HepG2 (cell line): ENCODE measurements around the gene CFAP210. TPM values are rescaled to one million over a fixed set of nuclear protein-coding genes. Genes with fewer than 3 reads are reported as not detected.

Experiments used
- ATM ChIP-seq: fragments of 450-650 bp; IDR thresholded peaks from 2 replicates; pipeline ENCODE4 v1.7.1; 2017; ENCODE audit warnings: mild to moderate bottlenecking, borderline replicate concordance
- GTF2F1 ChIP-seq: fragments of 150-350 bp; IDR thresholded peaks from 2 replicates; pipeline ENCODE4 v1.6.1; 2014; ENCODE audit warnings: low read length
- PRMT3 ChIP-seq: sonication (generic); formaldehyde crosslinking; IDR thresholded peaks from 2 replicates; pipeline ENCODE4 v1.8.1; 2022; ENCODE audit warnings: low read depth, mild to moderate bottlenecking, moderate library complexity, missing genetic modification reagents, borderline replicate concordance
- RXRB ChIP-seq: IDR thresholded peaks from 2 replicates; pipeline ENCODE4 v1.6.1; 2016; ENCODE audit warnings: borderline replicate concordance, missing genetic modification reagents, missing compliant biosample characterization
- SNAI1 ChIP-seq: sonication (generic); formaldehyde crosslinking; IDR thresholded peaks from 2 replicates; pipeline ENCODE4 v1.5.0; 2020; ENCODE audit warnings: mild to moderate bottlenecking, missing genetic modification reagents, borderline replicate concordance
- SRY ChIP-seq: sonication (generic); formaldehyde crosslinking; IDR thresholded peaks from 2 replicates; pipeline ENCODE4 v1.8.0; 2022; ENCODE audit warnings: mild to moderate bottlenecking, missing genetic modification reagents
- ZNF282 ChIP-seq: fragments of 450-650 bp; IDR thresholded peaks from 2 replicates; pipeline ENCODE4 v1.6.1; 2018; ENCODE audit not compliant: partially characterized antibody
- ZNF331 ChIP-seq: sonication (generic); formaldehyde crosslinking; IDR thresholded peaks from 2 replicates; pipeline ENCODE4 v1.4.0; 2020; ENCODE audit warnings: missing genetic modification reagents
- polyA plus RNA-seq, 8 experiments: library from polyadenylated mRNA; depleted of rRNA in 3 of 8; stranded (reverse) in 7 of 8; unstranded in 1 of 8; fragments of >200 nt; fragmentation: Illumina TruSeq in 4 of 8; extraction: Trizol in 4 of 8; gene quantifications; 2 replicates each; pipeline versions ENCODE4 v1.2.1 to v1.2.3, GENCODE V29; 2011 to 2016; ENCODE audit warnings: low read depth in 4 of 8, missing spikeins in 1 of 8, mixed read lengths in 1 of 8; ENCODE audit not compliant: insufficient read depth in 1 of 8
- total RNA-seq, 5 experiments: library from RNA; depleted of rRNA; stranded (reverse); fragments of >200 nt; fragmentation: Illumina TruSeq; extraction: Trizol; gene quantifications; 2 replicates each; pipeline ENCODE4 v1.2.3, GENCODE V29; 2016; ENCODE audit warnings: low read depth in 1 of 5
- TF ChIP-seq, protein P1 (sequence below): sonication (generic); formaldehyde crosslinking; IDR thresholded peaks from 2 replicates; pipeline ENCODE4 v1.4.0; 2020; ENCODE audit warnings: missing genetic modification reagents
- TF ChIP-seq, protein P2 (sequence below): sonication (generic); formaldehyde crosslinking; IDR thresholded peaks from 2 replicates; pipeline ENCODE4 v1.5.0; 2020; ENCODE audit warnings: missing genetic modification reagents
- TF ChIP-seq, protein P3 (sequence below): sonication (generic); formaldehyde crosslinking; conservative IDR thresholded peaks from 2 replicates; pipeline ENCODE4 v1.8.0; 2022; ENCODE audit warnings: low read depth, missing genetic modification reagents
- TF ChIP-seq, protein P4 (sequence below): sonication (generic); formaldehyde crosslinking; IDR thresholded peaks from 2 replicates; pipeline ENCODE4 v1.4.0; 2020; ENCODE audit warnings: missing genetic modification reagents; ENCODE audit errors: not compliant biosample characterization
- TF ChIP-seq, protein P5 (sequence below): sonication (generic); formaldehyde crosslinking; IDR thresholded peaks from 2 replicates; pipeline ENCODE4 v1.4.0; 2020; ENCODE audit warnings: missing genetic modification reagents, borderline replicate concordance
- TF ChIP-seq, protein P6 (sequence below): sonication (generic); formaldehyde crosslinking; IDR thresholded peaks from 2 replicates; pipeline ENCODE4 v1.5.1; 2020; ENCODE audit warnings: missing genetic modification reagents, mild to moderate bottlenecking, borderline replicate concordance

The CFAP210 gene
- total and polyA plus RNA-seq, 2 of the 13 experiments (the other 11 are each of a cell fraction or from before 2014, with no cell fraction given): 0.18 TPM; not detected in 1

DNA sequence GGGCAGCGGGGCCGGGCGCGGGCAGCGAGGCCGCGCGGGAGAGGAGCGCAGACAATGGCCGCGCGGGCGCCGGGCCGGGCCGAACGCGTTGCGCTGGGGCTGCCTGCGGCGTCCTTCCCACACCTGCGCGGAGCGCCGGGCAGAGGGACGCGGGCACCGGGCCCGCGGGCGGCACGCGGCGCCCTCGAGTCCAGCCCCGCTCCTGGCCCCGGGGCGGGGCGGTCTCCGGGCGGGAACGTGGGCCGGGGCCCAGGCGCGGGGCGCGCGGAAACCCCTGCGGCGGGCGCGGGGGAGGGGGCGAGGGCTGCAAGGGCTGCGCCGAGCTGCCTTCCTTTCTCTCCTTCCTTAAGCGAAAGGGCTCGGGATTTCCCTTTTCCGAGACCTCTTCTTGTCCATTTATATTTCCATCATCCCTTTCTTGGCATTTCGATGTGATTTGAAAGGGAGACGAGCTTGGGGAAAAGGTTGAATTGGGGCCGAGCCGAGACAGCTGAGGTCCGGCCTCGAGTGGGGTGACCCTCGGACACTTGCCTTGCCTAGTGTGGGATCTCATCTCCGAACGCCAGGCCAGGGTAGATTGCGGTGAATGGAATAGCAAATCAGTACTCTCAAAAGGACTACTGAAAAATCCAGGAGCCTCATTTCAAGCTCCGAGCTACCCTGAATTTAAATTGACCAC, 40.1 kb upstream of the CFAP210 start (continued):
- TF ChIP-seq ATM: no peak
- no peak for TF ChIP-seq PRMT3 (CRISPR knock-in tag)
- no peak for TF ChIP-seq ZNF282
- no peak for TF ChIP-seq GTF2F1
- TF ChIP-seq, protein P1, sequence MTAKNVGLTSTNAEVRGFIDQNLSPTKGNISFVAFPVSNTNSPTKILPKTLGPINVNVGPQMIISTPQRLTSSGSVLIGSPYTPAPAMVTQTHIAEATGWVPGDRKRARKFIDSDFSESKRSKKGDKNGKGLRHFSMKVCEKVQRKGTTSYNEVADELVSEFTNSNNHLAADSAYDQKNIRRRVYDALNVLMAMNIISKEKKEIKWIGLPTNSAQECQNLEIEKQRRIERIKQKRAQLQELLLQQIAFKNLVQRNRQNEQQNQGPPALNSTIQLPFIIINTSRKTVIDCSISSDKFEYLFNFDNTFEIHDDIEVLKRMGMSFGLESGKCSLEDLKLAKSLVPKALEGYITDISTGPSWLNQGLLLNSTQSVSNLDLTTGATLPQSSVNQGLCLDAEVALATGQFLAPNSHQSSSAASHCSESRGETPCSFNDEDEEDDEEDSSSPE (CRISPR knock-in tag): peak; percentile 23; the same call in 1 of the 2 replicates
- TF ChIP-seq SRY (CRISPR knock-in tag): 0 out of 2 replicates have a peak, but pooled peaks have one; percentile 2
- TF ChIP-seq ZNF331: no peak
- TF ChIP-seq, protein P2, sequence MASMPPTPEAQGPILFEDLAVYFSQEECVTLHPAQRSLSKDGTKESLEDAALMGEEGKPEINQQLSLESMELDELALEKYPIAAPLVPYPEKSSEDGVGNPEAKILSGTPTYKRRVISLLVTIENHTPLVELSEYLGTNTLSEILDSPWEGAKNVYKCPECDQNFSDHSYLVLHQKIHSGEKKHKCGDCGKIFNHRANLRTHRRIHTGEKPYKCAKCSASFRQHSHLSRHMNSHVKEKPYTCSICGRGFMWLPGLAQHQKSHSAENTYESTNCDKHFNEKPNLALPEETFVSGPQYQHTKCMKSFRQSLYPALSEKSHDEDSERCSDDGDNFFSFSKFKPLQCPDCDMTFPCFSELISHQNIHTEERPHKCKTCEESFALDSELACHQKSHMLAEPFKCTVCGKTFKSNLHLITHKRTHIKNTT (CRISPR knock-in tag): no peak
- TF ChIP-seq, protein P3, sequence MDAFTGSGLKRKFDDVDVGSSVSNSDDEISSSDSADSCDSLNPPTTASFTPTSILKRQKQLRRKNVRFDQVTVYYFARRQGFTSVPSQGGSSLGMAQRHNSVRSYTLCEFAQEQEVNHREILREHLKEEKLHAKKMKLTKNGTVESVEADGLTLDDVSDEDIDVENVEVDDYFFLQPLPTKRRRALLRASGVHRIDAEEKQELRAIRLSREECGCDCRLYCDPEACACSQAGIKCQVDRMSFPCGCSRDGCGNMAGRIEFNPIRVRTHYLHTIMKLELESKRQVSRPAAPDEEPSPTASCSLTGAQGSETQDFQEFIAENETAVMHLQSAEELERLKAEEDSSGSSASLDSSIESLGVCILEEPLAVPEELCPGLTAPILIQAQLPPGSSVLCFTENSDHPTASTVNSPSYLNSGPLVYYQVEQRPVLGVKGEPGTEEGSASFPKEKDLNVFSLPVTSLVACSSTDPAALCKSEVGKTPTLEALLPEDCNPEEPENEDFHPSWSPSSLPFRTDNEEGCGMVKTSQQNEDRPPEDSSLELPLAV (CRISPR knock-in tag): peak; percentile 52; the same call in 1 of the 2 replicates
- TF ChIP-seq, protein P4, sequence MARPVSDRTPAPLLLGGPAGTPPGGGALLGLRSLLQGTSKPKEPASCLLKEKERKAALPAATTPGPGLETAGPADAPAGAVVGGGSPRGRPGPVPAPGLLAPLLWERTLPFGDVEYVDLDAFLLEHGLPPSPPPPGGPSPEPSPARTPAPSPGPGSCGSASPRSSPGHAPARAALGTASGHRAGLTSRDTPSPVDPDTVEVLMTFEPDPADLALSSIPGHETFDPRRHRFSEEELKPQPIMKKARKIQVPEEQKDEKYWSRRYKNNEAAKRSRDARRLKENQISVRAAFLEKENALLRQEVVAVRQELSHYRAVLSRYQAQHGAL (CRISPR knock-in tag): no peak
- TF ChIP-seq, protein P5, sequence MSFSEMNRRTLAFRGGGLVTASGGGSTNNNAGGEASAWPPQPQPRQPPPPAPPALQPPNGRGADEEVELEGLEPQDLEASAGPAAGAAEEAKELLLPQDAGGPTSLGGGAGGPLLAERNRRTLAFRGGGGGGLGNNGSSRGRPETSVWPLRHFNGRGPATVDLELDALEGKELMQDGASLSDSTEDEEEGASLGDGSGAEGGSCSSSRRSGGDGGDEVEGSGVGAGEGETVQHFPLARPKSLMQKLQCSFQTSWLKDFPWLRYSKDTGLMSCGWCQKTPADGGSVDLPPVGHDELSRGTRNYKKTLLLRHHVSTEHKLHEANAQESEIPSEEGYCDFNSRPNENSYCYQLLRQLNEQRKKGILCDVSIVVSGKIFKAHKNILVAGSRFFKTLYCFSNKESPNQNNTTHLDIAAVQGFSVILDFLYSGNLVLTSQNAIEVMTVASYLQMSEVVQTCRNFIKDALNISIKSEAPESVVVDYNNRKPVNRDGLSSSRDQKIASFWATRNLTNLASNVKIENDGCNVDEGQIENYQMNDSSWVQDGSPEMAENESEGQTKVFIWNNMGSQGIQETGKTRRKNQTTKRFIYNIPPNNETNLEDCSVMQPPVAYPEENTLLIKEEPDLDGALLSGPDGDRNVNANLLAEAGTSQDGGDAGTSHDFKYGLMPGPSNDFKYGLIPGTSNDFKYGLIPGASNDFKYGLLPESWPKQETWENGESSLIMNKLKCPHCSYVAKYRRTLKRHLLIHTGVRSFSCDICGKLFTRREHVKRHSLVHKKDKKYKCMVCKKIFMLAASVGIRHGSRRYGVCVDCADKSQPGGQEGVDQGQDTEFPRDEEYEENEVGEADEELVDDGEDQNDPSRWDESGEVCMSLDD (CRISPR knock-in tag): no peak
- no peak for TF ChIP-seq RXRB (CRISPR knock-in tag)
- no peak for TF ChIP-seq SNAI1 (CRISPR knock-in tag)
- TF ChIP-seq, protein P6, sequence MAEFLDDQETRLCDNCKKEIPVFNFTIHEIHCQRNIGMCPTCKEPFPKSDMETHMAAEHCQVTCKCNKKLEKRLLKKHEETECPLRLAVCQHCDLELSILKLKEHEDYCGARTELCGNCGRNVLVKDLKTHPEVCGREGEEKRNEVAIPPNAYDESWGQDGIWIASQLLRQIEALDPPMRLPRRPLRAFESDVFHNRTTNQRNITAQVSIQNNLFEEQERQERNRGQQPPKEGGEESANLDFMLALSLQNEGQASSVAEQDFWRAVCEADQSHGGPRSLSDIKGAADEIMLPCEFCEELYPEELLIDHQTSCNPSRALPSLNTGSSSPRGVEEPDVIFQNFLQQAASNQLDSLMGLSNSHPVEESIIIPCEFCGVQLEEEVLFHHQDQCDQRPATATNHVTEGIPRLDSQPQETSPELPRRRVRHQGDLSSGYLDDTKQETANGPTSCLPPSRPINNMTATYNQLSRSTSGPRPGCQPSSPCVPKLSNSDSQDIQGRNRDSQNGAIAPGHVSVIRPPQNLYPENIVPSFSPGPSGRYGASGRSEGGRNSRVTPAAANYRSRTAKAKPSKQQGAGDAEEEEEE (CRISPR knock-in tag): no peak
